CD4-positive, alpha-beta T cell (primary cell): Measurements from ENCODE around the gene C1GALT1. TPM values are rescaled to one million over a fixed set of nuclear protein-coding genes. Genes with fewer than 3 reads are reported as not detected.

Experiments used
- ATAC-seq: fragments of 200-7000 bp; cut with Tn5 transposase; one replicate; pipeline ENCODE4 v1.10.0; 2022; ENCODE audit warnings: mild to moderate bottlenecking; ENCODE audit not compliant: poor library complexity
- CTCF ChIA-PET: fragments of 350-600 bp; sonication (Branson Sonifier 250); formaldehyde crosslinking; loops from one replicate; lab custom pipeline; 2021; ENCODE audit warnings: antibody characterized with exemption, inconsistent platforms; lab: Charles Lee
- POLR2A ChIA-PET: fragments of 350-600 bp; sonication (Branson Sonifier 250); formaldehyde crosslinking; loops from one replicate; lab custom pipeline; 2021; ENCODE audit warnings: antibody characterized with exemption, inconsistent platforms; lab: Charles Lee
- DNase-seq, 14 experiments: peaks; one replicate each; pipeline ENCODE4 v3.0.0-alpha.2; 2013 to 2020; ENCODE audit warnings: mixed read lengths in 2 of 14
- H3K27ac ChIP-seq, 2 donors: one replicate each; pipeline versions ENCODE4 v1.5.1 to v1.7.0; 2013; ENCODE audit warnings: low read length in 2 of 2, low read depth in 1 of 2, mild to moderate bottlenecking in 1 of 2
- H3K27me3 ChIP-seq, 2 experiments: 1 replicate in 1 of 2; 2 replicates in 1 of 2; pipeline versions ENCODE4 v1.6.1 to v1.7.0; 2013; ENCODE audit warnings: low read length in 2 of 2, control low read depth in 1 of 2, mild to moderate bottlenecking in 1 of 2, moderate library complexity in 1 of 2; ENCODE audit not compliant: insufficient read depth in 2 of 2, control insufficient read depth in 1 of 2
- H3K36me3 ChIP-seq: one replicate; pipeline ENCODE4 v1.6.1; 2013; ENCODE audit warnings: low read length, control low read depth; ENCODE audit not compliant: insufficient read depth
- H3K4me1 ChIP-seq: one replicate; pipeline ENCODE4 v1.6.1; 2013; ENCODE audit warnings: low read length, control low read depth; ENCODE audit not compliant: insufficient read depth
- H3K4me3 ChIP-seq: one replicate; pipeline ENCODE4 v1.5.1; 2013; ENCODE audit warnings: mild to moderate bottlenecking, low read length, moderate library complexity
- H3K9me3 ChIP-seq, 2 experiments: 1 replicate in 1 of 2; 2 replicates in 1 of 2; pipeline versions ENCODE4 v1.6.1 to v1.7.0; 2013; ENCODE audit warnings: low read length in 2 of 2, mild to moderate bottlenecking in 2 of 2, control low read depth in 1 of 2, moderate library complexity in 1 of 2; ENCODE audit not compliant: control insufficient read depth in 1 of 2, insufficient read depth in 1 of 2
- H3K27ac Mint-ChIP-seq: one replicate; pipeline ENCODE4 v1.8.0; 2020; ENCODE audit warnings: mixed read lengths
- H3K27me3 Mint-ChIP-seq: one replicate; pipeline ENCODE4 v1.8.0; 2021; ENCODE audit warnings: mixed read lengths
- H3K36me3 Mint-ChIP-seq: one replicate; pipeline ENCODE4 v1.8.0; 2021; ENCODE audit warnings: low read depth, mixed read lengths
- H3K4me1 Mint-ChIP-seq: one replicate; pipeline ENCODE4 v1.8.0; 2021; ENCODE audit warnings: low read depth, mixed read lengths
- H3K4me3 Mint-ChIP-seq: one replicate; pipeline ENCODE4 v1.8.0; 2020; ENCODE audit warnings: mild to moderate bottlenecking, mixed read lengths
- H3K9me3 Mint-ChIP-seq: one replicate; pipeline ENCODE4 v1.8.0; 2020; ENCODE audit warnings: mixed read lengths
- intact Hi-C, 2 experiments: fragments of 100-400 bp; cut with DNase I in 1 of 2; cut with micrococcal nuclease in 1 of 2; formaldehyde crosslinking; loops; one replicate each; pipeline versions ENCODE4 v1.15.1 to v1.9.0; 2023 to 2025; cut with DNase I, micrococcal nuclease
- total RNA-seq, 174 experiments: library from RNA in 2 of 174; stranded (reverse) in 2 of 174; gene quantifications; one replicate each; pipeline ENCODE4 v1.2.3 and lab custom pipeline; 2021 to 2026
- TF ChIP-seq, protein P1 (sequence below): fragments of 200-600 bp; IDR thresholded peaks from one replicate; pipeline ENCODE4 v1.8.0; 2022; ENCODE audit warnings: antibody characterized with exemption, mild to moderate bottlenecking

C1GALT1 gene
- total RNA-seq, 2 experiments from 2014 or later: 49.4 to 51.9 TPM

DNA sequence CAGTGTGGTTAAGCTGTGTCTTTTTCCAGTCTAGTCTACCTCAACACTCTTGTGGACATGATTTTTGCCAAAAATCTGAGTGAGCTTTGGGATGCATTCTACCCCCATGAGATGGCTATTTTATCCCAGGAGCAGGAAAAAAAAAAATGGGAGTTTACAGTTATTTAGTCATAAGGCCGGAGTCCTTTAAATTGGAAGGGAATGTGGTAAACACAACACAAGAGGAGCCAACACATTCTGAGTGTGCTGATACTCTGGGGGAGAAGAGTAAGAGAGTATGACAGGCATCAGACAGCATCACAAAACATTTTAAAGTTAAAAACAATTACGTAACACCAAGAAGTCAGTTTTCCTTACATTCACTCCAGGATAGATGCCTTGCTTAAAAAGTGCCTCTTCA is 46.1 kb downstream of the C1GALT1 start:
- H3K4me3 Mint-ChIP-seq: no peak overlapping the region
- Histone ChIP-seq H3K27ac (no peak overlapping the region), H3K4me3 (no peak overlapping the region), H3K4me1 (no peaks in the 10 kb centered on the region), H3K9me3 (peaks cover 0 to 9% of the 10 kb centered on the region in 2 experiments), H3K27me3 (no peaks in the 10 kb centered on the region), H3K36me3 (no peaks in the 10 kb centered on the region)
- no peak overlapping the region for H3K27ac Mint-ChIP-seq
- intact Hi-C loops: loop anchor here in 1 of 2 experiments (5.0 kb wide), 1 partner anchor 46 kb away; the partner anchor contains the start of gene C1GALT1
- H3K9me3 Mint-ChIP-seq: peaks cover 12% of the 10 kb centered on the region
- no peak for DNase-seq
- no peak for ATAC-seq
- no peaks in the 10 kb centered on the region for H3K27me3 Mint-ChIP-seq
- TF ChIP-seq, protein P1, sequence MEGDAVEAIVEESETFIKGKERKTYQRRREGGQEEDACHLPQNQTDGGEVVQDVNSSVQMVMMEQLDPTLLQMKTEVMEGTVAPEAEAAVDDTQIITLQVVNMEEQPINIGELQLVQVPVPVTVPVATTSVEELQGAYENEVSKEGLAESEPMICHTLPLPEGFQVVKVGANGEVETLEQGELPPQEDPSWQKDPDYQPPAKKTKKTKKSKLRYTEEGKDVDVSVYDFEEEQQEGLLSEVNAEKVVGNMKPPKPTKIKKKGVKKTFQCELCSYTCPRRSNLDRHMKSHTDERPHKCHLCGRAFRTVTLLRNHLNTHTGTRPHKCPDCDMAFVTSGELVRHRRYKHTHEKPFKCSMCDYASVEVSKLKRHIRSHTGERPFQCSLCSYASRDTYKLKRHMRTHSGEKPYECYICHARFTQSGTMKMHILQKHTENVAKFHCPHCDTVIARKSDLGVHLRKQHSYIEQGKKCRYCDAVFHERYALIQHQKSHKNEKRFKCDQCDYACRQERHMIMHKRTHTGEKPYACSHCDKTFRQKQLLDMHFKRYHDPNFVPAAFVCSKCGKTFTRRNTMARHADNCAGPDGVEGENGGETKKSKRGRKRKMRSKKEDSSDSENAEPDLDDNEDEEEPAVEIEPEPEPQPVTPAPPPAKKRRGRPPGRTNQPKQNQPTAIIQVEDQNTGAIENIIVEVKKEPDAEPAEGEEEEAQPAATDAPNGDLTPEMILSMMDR: no peak
- CTCF ChIA-PET: no interaction called here
- H3K36me3 Mint-ChIP-seq: peaks cover 83% of the 10 kb centered on the region
- POLR2A ChIA-PET: no interaction called here
- H3K4me1 Mint-ChIP-seq: peaks cover 35% of the 10 kb centered on the region

DNA sequence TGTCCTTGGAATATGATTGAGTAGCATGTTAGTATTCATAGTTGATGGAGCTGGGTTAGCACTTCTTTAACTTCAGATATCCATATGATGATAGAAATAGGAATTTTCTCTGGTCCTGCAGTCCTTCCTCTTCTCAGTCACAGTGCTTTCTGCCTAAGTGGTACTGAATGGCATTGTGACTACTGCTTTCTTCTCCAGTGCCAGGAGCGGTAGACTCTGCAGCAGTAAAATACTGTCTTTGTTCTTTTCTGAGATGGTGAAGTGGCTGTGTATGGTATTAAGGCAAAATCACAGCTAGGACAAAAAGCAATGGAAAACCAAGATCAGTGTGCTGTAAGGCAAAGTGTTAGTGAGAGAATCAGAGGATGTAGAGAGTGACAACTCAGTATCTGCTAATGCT is 46.6 kb downstream of the C1GALT1 start:
- Histone ChIP-seq H3K4me3 (no peak overlapping the region), H3K4me1 (no peaks in the 10 kb centered on the region), H3K27ac (no peak overlapping the region), H3K9me3 (peaks cover 0 to 9% of the 10 kb centered on the region in 2 experiments), H3K36me3 (peaks cover 1% of the 10 kb centered on the region), H3K27me3 (no peaks in the 10 kb centered on the region)
- DNase-seq (no peak), ATAC-seq (no peak)
- no peak overlapping the region for H3K4me3 Mint-ChIP-seq
- no peaks in the 10 kb centered on the region for H3K27me3 Mint-ChIP-seq
- ChIA-PET POLR2A (no interaction called here), CTCF (no interaction called here)
- H3K27ac Mint-ChIP-seq: no peak overlapping the region
- H3K36me3 Mint-ChIP-seq: peaks cover 85% of the 10 kb centered on the region
- TF ChIP-seq, protein P1: no peak
- H3K4me1 Mint-ChIP-seq: peaks cover 38% of the 10 kb centered on the region
- intact Hi-C loops: loop anchor here in 1 of 2 experiments (5.0 kb wide), 1 partner anchor 47 kb away; the partner anchor contains the start of gene C1GALT1
- H3K9me3 Mint-ChIP-seq: peaks cover 12% of the 10 kb centered on the region

DNA sequence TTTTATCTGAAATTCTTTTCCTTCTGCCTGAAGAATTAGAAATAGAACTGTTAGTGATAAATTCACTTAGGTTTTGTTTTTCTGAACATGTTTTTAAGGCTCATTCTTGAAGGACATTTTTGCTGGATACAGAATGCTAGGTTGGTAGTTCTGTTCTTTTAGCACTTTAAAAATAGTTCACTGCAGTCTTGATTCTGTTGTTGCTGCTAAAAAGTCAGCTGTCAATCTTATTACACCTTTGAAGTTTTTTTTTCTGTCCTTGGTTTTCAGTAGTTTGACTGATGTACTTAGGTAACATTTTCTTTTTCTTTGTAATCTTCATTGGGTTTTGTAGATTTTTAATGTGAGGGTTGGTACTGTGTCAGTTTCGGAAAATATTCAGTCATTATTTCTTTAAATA is 48.7 kb downstream of the C1GALT1 start:
- Mint-ChIP-seq H3K27me3 (no peaks in the 10 kb centered on the region), H3K4me1 (peaks cover 50% of the 10 kb centered on the region), H3K4me3 (no peak overlapping the region), H3K36me3 (peaks cover 85% of the 10 kb centered on the region), H3K27ac (no peak overlapping the region), H3K9me3 (peaks cover 9% of the 10 kb centered on the region)
- H3K9me3 ChIP-seq: peaks cover 0 to 9% of the 10 kb centered on the region in 2 experiments
- no peak overlapping the region for H3K27ac ChIP-seq
- ChIA-PET CTCF (no interaction called here), POLR2A (interaction anchor here (1.4 kb wide), 1 partner anchor 49 kb away, joined by 4 read pairs; the partner anchor contains the start of gene C1GALT1)
- no peaks in the 10 kb centered on the region for H3K27me3 ChIP-seq
- ATAC-seq (no peak), DNase-seq (peak in 1 of 14 experiments; percentile 18)
- no peak overlapping the region for H3K4me3 ChIP-seq
- peaks cover 12% of the 10 kb centered on the region for H3K36me3 ChIP-seq
- no peaks in the 10 kb centered on the region for H3K4me1 ChIP-seq
- intact Hi-C loops: no loop called here
- TF ChIP-seq, protein P1: no peak
